Astrocyte (in vitro differentiated cells and primary cell): ENCODE results near the gene ZNF839.
"Not testable (repeated sequence)": the region's sequence is repeated elsewhere in the genome, so short reads cannot be mapped to it uniquely, and the experiment has no call there.

Experiments used
- EZH2 ChIP-seq: IDR thresholded peaks from 2 replicates; pipeline ENCODE4 v1.6.1; 2012; ENCODE audit warnings: mild to moderate bottlenecking, low read length, inconsistent platforms; ENCODE audit not compliant: insufficient read depth
- TF ChIP-seq, protein P1 (sequence below): IDR thresholded peaks from 2 replicates; pipeline ENCODE4 v1.5.1; 2011; ENCODE audit warnings: low read depth, mild to moderate bottlenecking, inconsistent platforms, low read length, moderate library complexity; ENCODE audit not compliant: insufficient read depth

DNA sequence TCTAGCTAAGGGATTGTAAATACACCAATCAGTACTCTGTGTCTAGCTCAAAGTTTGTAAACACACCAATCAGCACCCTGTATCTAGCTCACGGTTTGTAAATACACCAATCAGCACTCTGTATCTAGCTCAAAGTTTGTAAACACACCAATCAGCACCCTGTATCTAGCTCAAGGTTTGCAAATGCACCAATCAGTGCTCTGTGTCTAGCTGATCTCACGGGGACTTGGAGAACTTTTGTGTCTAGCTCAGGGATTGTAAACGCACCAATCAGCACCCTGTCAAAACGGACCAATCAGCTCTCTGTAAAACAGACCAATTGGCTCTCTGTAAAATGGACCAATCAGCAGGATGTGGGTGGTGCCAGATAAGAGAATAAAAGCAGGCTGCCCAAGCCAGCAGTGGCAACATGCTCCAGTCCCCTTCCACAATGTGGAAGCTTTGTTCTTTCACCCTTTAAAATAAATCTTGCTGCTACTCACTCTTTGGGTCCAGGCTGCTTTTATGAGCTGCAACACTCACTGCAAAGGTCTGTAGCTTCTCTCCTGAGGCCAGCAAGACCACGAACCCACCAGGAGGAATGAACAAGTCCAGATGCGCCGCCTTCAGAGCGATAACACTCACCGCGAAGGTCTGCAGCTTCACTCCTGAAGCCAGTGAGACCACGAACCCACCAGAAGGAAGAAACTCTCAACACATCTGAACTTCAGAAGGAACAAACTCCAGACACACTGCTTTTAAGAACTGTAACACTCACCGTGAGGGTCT is 21.1 kb upstream of the ZNF839 start:
- TF ChIP-seq, protein P1, sequence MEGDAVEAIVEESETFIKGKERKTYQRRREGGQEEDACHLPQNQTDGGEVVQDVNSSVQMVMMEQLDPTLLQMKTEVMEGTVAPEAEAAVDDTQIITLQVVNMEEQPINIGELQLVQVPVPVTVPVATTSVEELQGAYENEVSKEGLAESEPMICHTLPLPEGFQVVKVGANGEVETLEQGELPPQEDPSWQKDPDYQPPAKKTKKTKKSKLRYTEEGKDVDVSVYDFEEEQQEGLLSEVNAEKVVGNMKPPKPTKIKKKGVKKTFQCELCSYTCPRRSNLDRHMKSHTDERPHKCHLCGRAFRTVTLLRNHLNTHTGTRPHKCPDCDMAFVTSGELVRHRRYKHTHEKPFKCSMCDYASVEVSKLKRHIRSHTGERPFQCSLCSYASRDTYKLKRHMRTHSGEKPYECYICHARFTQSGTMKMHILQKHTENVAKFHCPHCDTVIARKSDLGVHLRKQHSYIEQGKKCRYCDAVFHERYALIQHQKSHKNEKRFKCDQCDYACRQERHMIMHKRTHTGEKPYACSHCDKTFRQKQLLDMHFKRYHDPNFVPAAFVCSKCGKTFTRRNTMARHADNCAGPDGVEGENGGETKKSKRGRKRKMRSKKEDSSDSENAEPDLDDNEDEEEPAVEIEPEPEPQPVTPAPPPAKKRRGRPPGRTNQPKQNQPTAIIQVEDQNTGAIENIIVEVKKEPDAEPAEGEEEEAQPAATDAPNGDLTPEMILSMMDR = not testable (repeated sequence)
- TF ChIP-seq EZH2 = not testable (repeated sequence)
